Testis (tissue), 2 donors: Measurements from ENCODE around the gene C6orf58.

ENCODE experiments used
- POLR2A ChIP-seq: fragments of 450-650 bp; IDR thresholded peaks from one replicate; pipeline ENCODE4 v1.6.1; 2017; ENCODE audit warnings: antibody characterized with exemption, mild to moderate bottlenecking, moderate library complexity
- TF ChIP-seq, protein P1 (sequence below), 3 experiments: fragments of 450-650 bp in 2 of 3; fragments of 200-600 bp in 1 of 3; sonication (generic) in 1 of 3; IDR thresholded peaks; one replicate each; pipeline ENCODE4 v1.5.1; 2016 to 2019; ENCODE audit warnings: antibody characterized with exemption in 3 of 3, mild to moderate bottlenecking in 2 of 3, moderate library complexity in 1 of 3

GRCh38 chr6:127618729-127619128 is 41.8 kb downstream of the C6orf58 start:
- TF ChIP-seq, protein P1, sequence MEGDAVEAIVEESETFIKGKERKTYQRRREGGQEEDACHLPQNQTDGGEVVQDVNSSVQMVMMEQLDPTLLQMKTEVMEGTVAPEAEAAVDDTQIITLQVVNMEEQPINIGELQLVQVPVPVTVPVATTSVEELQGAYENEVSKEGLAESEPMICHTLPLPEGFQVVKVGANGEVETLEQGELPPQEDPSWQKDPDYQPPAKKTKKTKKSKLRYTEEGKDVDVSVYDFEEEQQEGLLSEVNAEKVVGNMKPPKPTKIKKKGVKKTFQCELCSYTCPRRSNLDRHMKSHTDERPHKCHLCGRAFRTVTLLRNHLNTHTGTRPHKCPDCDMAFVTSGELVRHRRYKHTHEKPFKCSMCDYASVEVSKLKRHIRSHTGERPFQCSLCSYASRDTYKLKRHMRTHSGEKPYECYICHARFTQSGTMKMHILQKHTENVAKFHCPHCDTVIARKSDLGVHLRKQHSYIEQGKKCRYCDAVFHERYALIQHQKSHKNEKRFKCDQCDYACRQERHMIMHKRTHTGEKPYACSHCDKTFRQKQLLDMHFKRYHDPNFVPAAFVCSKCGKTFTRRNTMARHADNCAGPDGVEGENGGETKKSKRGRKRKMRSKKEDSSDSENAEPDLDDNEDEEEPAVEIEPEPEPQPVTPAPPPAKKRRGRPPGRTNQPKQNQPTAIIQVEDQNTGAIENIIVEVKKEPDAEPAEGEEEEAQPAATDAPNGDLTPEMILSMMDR (IDR thresholded peaks at IDR 0.05): no peak
- TF ChIP-seq POLR2A: no peak
